Osteocyte (in vitro differentiated cells): ENCODE measurements around the gene PRR12. TPM values are rescaled to one million over a fixed set of nuclear protein-coding genes. Genes with fewer than 3 reads are reported as not detected.

Source experiments
- DNase-seq: peaks from one replicate; pipeline ENCODE4 v3.0.0; 2021; ENCODE audit warnings: mixed read lengths; ENCODE audit not compliant: unreplicated experiment; ENCODE audit errors: extremely low spot score
- H3K27ac Mint-ChIP-seq: one replicate; pipeline ENCODE4 v1.8.0; 2021; ENCODE audit warnings: mild to moderate bottlenecking, mixed read lengths; ENCODE audit not compliant: unreplicated experiment
- H3K27me3 Mint-ChIP-seq: one replicate; pipeline ENCODE4 v1.8.0; 2021; ENCODE audit warnings: mixed read lengths; ENCODE audit not compliant: unreplicated experiment
- H3K36me3 Mint-ChIP-seq: one replicate; pipeline ENCODE4 v1.8.0; 2021; ENCODE audit warnings: mixed read lengths; ENCODE audit not compliant: unreplicated experiment
- H3K4me1 Mint-ChIP-seq: one replicate; pipeline ENCODE4 v1.8.0; 2021; ENCODE audit warnings: mixed read lengths; ENCODE audit not compliant: unreplicated experiment
- H3K4me3 Mint-ChIP-seq: one replicate; pipeline ENCODE4 v1.8.0; 2021; ENCODE audit warnings: mild to moderate bottlenecking, moderate library complexity, mixed read lengths; ENCODE audit not compliant: unreplicated experiment
- H3K9me3 Mint-ChIP-seq: one replicate; pipeline ENCODE4 v1.8.0; 2021; ENCODE audit warnings: mixed read lengths; ENCODE audit not compliant: unreplicated experiment
- CTCF ChIP-seq: fragments of 200-600 bp; sonication (generic); IDR thresholded peaks from 2 replicates; pipeline ENCODE4 v1.5.0; 2021; ENCODE audit warnings: antibody characterized with exemption, mild to moderate bottlenecking, moderate library complexity
- long read RNA-seq: library from polyadenylated mRNA; unstranded; transcript quantifications from one replicate; pipeline ENCODE4 v2.0.0, GENCODE V29; 2021
- total RNA-seq: library from RNA; stranded (reverse); gene quantifications from 2 replicates; pipeline ENCODE4 v1.2.1, GENCODE V29; 2021

Gene PRR12
- total RNA-seq: 31.6 and 32.9 TPM in 2 replicates
- long read RNA-seq: 0 reads

GRCh38 chr19:49590971-49591730 lies at the start of gene PRR12:
Gene PRR12 (plus strand): TSS chr19:49591182. CDS start chr19:49591655, 473 bp downstream.
- no peak for DNase-seq
- TF ChIP-seq CTCF: no peak
- Mint-ChIP-seq H3K4me1 (peaks cover 19% of the 10 kb centered on the region), H3K27ac (peak within 1 kb of the TSS; percentile 88), H3K36me3 (peaks cover 4% of the 10 kb centered on the region), H3K27me3 (no peaks in the 10 kb centered on the region), H3K9me3 (no peaks in the 10 kb centered on the region), H3K4me3 (peak within 1 kb of the TSS; percentile 80)

DNA sequence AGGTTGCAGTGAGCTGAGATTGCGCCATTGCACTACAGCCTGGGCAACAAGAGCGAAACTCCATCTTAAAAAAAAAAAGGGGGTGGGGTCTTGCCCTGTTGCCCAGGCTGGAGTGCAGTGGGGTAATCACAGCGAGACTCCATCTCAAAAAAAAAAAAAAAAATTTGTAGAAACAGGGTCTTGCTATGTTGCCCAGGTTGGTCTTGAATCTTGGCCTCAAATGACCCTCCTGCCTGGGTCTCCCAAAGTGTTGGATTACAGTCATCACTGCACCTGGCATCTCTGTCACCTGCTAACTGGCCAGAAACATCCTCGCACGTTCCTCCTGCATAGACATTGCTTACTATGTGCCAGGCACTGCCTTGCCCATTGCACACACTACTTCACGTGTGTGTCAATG lies 49.1 kb upstream of the PRR12 start:
- TF ChIP-seq CTCF: no peak
- no peak for DNase-seq
- Mint-ChIP-seq H3K9me3 (no peaks in the 10 kb centered on the region), H3K4me3 (no peak overlapping the region), H3K4me1 (peaks cover 3% of the 10 kb centered on the region), H3K27ac (no peak overlapping the region), H3K27me3 (no peaks in the 10 kb centered on the region), H3K36me3 (peaks cover 18% of the 10 kb centered on the region)

- Mint-ChIP-seq H3K9me3 (no peaks in the 10 kb centered on the region), H3K27me3 (no peaks in the 10 kb centered on the region), H3K36me3 (peaks cover 15% of the 10 kb centered on the region), H3K4me1 (peaks cover 4% of the 10 kb centered on the region), H3K4me3 (no peak overlapping the region), H3K27ac (peak overlapping the region; percentile 56)
- TF ChIP-seq CTCF: no peak
- no peak for DNase-seq
Observed at GRCh38 chr19:49542446-49542845, 48.5 kb upstream of the PRR12 start.

- H3K27me3 Mint-ChIP-seq: no peaks in the 10 kb centered on the region
- no peak for DNase-seq
- peaks cover 4% of the 10 kb centered on the region for H3K4me1 Mint-ChIP-seq
- peaks cover 15% of the 10 kb centered on the region for H3K36me3 Mint-ChIP-seq
- no peak overlapping the region for H3K4me3 Mint-ChIP-seq
- TF ChIP-seq CTCF: no peak
- no peaks in the 10 kb centered on the region for H3K9me3 Mint-ChIP-seq
- no peak overlapping the region for H3K27ac Mint-ChIP-seq
Observed at GRCh38 chr19:49543032-49543431, 48.0 kb upstream of the PRR12 start.

- no peaks in the 10 kb centered on the region for H3K9me3 Mint-ChIP-seq
- no peak overlapping the region for H3K4me3 Mint-ChIP-seq
- no peak for TF ChIP-seq CTCF
- peaks cover 4% of the 10 kb centered on the region for H3K4me1 Mint-ChIP-seq
- no peak overlapping the region for H3K27ac Mint-ChIP-seq
- H3K27me3 Mint-ChIP-seq: no peaks in the 10 kb centered on the region
- peaks cover 10% of the 10 kb centered on the region for H3K36me3 Mint-ChIP-seq
- no peak for DNase-seq
Observed at GRCh38 chr19:49544154-49544553, 46.8 kb upstream of the PRR12 start.
